Activated B cell treated with CpG ODN at 0.5 μM for 24 hours (primary cell): ENCODE results near the gene ARHGEF1. TPM values are rescaled to one million over a fixed set of nuclear protein-coding genes. Genes with fewer than 3 reads are reported as not detected.

ENCODE experiments used
- ATAC-seq: fragments of 200-7000 bp; cut with Tn5 transposase; one replicate; pipeline ENCODE4 v1.10.0; 2021; ENCODE audit warnings: low read depth, mild to moderate bottlenecking, moderate library complexity
- CTCF ChIA-PET: fragments of 350-600 bp; sonication (Branson Sonifier 250); formaldehyde crosslinking; loops from one replicate; lab custom pipeline; 2021; ENCODE audit warnings: antibody characterized with exemption; lab: Charles Lee
- POLR2A ChIA-PET: fragments of 350-600 bp; sonication (Branson Sonifier 250); formaldehyde crosslinking; loops from one replicate; lab custom pipeline; 2021; ENCODE audit warnings: antibody characterized with exemption; lab: Charles Lee
- DNase-seq: peaks from one replicate; pipeline ENCODE4 v3.0.0; 2022
- H3K27ac Mint-ChIP-seq: one replicate; pipeline ENCODE4 v1.8.0; 2020; ENCODE audit warnings: mixed read lengths
- H3K27me3 Mint-ChIP-seq: one replicate; pipeline ENCODE4 v1.8.0; 2021; ENCODE audit warnings: mixed read lengths
- H3K36me3 Mint-ChIP-seq: one replicate; pipeline ENCODE4 v1.8.0; 2021; ENCODE audit warnings: low read depth, mixed read lengths
- H3K4me1 Mint-ChIP-seq: one replicate; pipeline ENCODE4 v1.8.0; 2021; ENCODE audit warnings: mixed read lengths
- H3K4me3 Mint-ChIP-seq: one replicate; pipeline ENCODE4 v1.8.0; 2020; ENCODE audit warnings: mild to moderate bottlenecking, mixed read lengths
- H3K9me3 Mint-ChIP-seq: one replicate; pipeline ENCODE4 v1.8.0; 2020; ENCODE audit warnings: mixed read lengths
- CTCF ChIP-seq: fragments of 200-600 bp; IDR thresholded peaks from one replicate; pipeline ENCODE4 v1.8.0; 2022; ENCODE audit warnings: antibody characterized with exemption, mild to moderate bottlenecking
- intact Hi-C: fragments of 100-400 bp; cut with micrococcal nuclease; formaldehyde crosslinking; loops from one replicate; pipeline ENCODE4 v1.15.1; 2024
- total RNA-seq: library from RNA; stranded (reverse); gene quantifications from 2 replicates; pipeline ENCODE4 v1.2.3, GENCODE V29; 2022

ARHGEF1 gene
- total RNA-seq, 1 donor from 2014 or later, result 418 TPM

- no peak for DNase-seq
- no peak overlapping the region for H3K4me3 Mint-ChIP-seq
- ChIA-PET CTCF (no interaction called here), POLR2A (interaction anchor here (0.7 kb wide), 1 partner anchor 25 kb away, joined by 5 read pairs; no protein-coding TSS in a partner anchor)
- no peak for ATAC-seq
- H3K9me3 Mint-ChIP-seq, result no peaks in the 10 kb centered on the region
- TF ChIP-seq CTCF, result no peak
- no peak overlapping the region for H3K27ac Mint-ChIP-seq
- H3K27me3 Mint-ChIP-seq, result no peaks in the 10 kb centered on the region
- H3K36me3 Mint-ChIP-seq, result peaks cover 71% of the 10 kb centered on the region
- H3K4me1 Mint-ChIP-seq, result peaks cover 9% of the 10 kb centered on the region
- intact Hi-C loops, result no loop called here
These were observed 14.2 kb downstream of the ARHGEF1 start for GRCh38 chr19:41897181-41897580.

- no peak for TF ChIP-seq CTCF
- POLR2A ChIA-PET, result interaction anchor here (0.8 to 1.8 kb wide), 2 partner anchors 13 to 14 kb away, joined by 3 to 6 read pairs; no protein-coding TSS in a partner anchor
- intact Hi-C loops, result no loop called here
- CTCF ChIA-PET, result no interaction called here
- H3K36me3 Mint-ChIP-seq, result peaks cover 75% of the 10 kb centered on the region
- DNase-seq, result no peak
- no peaks in the 10 kb centered on the region for H3K9me3 Mint-ChIP-seq
- no peaks in the 10 kb centered on the region for H3K27me3 Mint-ChIP-seq
- no peak overlapping the region for H3K27ac Mint-ChIP-seq
- H3K4me1 Mint-ChIP-seq, result peaks cover 8% of the 10 kb centered on the region
- no peak for ATAC-seq
- no peak overlapping the region for H3K4me3 Mint-ChIP-seq
These were observed 14.8 kb downstream of the ARHGEF1 start for GRCh38 chr19:41897820-41898219.

- Mint-ChIP-seq H3K4me3 (no peak overlapping the region), H3K9me3 (no peaks in the 10 kb centered on the region), H3K27me3 (no peaks in the 10 kb centered on the region), H3K27ac (no peak overlapping the region), H3K4me1 (peaks cover 6% of the 10 kb centered on the region), H3K36me3 (peaks cover 76% of the 10 kb centered on the region)
- ChIA-PET CTCF (no interaction called here), POLR2A (interaction anchor here (0.8 to 1.8 kb wide), 2 partner anchors 13 to 14 kb away, joined by 3 to 6 read pairs; no protein-coding TSS in a partner anchor)
- ATAC-seq, result no peak
- intact Hi-C loops, result no loop called here
- no peak for DNase-seq
- TF ChIP-seq CTCF, result no peak
These were observed 15.3 kb downstream of the ARHGEF1 start for GRCh38 chr19:41898235-41898634.

GRCh38 chr19:41901707-41902360 lies 18.9 kb downstream of the ARHGEF1 start:
- intact Hi-C loops, result no loop called here
- Mint-ChIP-seq H3K36me3 (peaks cover 86% of the 10 kb centered on the region), H3K4me1 (peaks cover 8% of the 10 kb centered on the region), H3K27ac (peak overlapping the region; percentile 18), H3K27me3 (no peaks in the 10 kb centered on the region), H3K9me3 (no peaks in the 10 kb centered on the region), H3K4me3 (no peak overlapping the region)
- no peak for ATAC-seq
- TF ChIP-seq CTCF, result no peak
- DNase-seq, result no peak
- POLR2A ChIA-PET, result interaction anchor here (1.4 to 3.3 kb wide), 4 partner anchors 12 to 42 kb away, joined by 4 to 11 read pairs (median 6); partner anchors contain the start of gene RPS19
- CTCF ChIA-PET, result interaction anchor here (1.3 kb wide), 1 partner anchor 29 kb away, joined by 3 read pairs; no protein-coding TSS in a partner anchor

- DNase-seq (no peak), ATAC-seq (no peak)
- Mint-ChIP-seq H3K4me3 (no peak overlapping the region), H3K27me3 (no peaks in the 10 kb centered on the region), H3K27ac (no peak overlapping the region), H3K9me3 (no peaks in the 10 kb centered on the region), H3K36me3 (peaks cover 90% of the 10 kb centered on the region), H3K4me1 (peaks cover 8% of the 10 kb centered on the region)
- CTCF ChIA-PET, result interaction anchor here (1.3 kb wide), 1 partner anchor 30 kb away, joined by 3 read pairs; no protein-coding TSS in a partner anchor
- intact Hi-C loops, result no loop called here
- no peak for TF ChIP-seq CTCF
- POLR2A ChIA-PET, result interaction anchor here (1.4 to 3.3 kb wide), 4 partner anchors 27 to 43 kb away, joined by 4 to 11 read pairs (median 4); partner anchors contain the start of gene RPS19
These were observed 19.6 kb downstream of the ARHGEF1 start for GRCh38 chr19:41902594-41902993.
